GM18909 (cell line): ENCODE data around the gene MDM1.

ENCODE experiments used
- ATAC-seq: cut with Tn5 transposase; IDR thresholded peaks from one replicate; pipeline ENCODE4 v1.9.1; 2021; ENCODE audit warnings: mild to moderate bottlenecking; ENCODE audit not compliant: unreplicated experiment, poor library complexity

Gene MDM1

GRCh38 chr12:68356986-68357385 is 24.8 kb upstream of the MDM1 start:
- no peak for ATAC-seq

DNA sequence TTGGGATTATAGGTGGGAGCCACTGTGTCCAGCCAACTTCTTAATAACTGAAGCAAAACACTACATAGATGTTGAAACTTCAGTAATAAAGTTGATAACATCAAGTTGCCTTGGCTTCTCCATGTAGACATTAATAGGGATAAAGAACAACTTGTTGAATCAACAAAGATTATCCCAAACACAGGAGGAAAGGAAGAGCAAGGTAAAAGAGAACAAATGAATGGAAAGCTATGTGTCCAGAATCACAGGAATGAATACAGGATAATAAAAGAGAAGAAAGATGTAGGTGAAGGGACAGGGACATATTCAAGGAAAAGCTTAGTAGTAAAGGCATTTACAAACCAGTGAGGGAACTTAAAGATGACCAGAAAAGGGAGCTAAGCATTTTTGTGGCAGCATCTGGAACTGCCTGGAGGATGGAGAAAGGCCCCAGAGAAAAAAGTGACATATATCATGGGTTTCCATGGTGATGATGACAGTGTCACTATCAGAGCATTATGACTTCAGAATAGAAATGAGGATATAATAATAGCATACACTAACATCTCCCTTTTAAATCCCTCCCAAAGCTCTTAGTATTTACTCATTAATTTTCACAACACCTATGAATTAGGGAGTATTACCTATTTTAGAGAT is 24.0 kb upstream of the MDM1 start:
- no peak for ATAC-seq

DNA sequence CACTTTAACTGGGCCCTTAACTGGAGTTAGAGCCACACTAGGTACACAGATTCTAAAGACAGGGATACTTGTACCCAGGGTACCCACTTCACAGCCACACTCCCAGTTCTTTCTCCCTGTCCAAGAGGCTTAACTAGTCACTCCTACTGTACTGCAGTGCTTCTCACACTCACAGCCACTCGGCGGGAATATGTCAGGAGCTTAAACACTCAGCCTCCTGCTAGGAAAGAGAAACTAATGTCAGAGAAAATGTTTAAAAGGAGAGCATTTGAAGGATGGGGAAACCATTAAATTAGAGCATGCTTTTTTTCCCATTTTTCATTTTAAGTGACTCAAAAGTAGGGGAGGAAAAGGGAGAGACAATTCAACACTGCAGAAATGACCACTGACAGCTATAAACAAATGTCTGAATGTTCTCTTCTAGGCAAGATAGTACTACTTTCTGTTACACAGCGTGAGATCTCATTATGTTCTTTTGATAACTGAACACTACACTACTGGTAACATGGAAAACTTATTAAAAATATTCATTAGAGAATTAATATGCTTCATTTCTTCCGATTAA is 22.9 kb upstream of the MDM1 start:
- no peak for ATAC-seq

DNA sequence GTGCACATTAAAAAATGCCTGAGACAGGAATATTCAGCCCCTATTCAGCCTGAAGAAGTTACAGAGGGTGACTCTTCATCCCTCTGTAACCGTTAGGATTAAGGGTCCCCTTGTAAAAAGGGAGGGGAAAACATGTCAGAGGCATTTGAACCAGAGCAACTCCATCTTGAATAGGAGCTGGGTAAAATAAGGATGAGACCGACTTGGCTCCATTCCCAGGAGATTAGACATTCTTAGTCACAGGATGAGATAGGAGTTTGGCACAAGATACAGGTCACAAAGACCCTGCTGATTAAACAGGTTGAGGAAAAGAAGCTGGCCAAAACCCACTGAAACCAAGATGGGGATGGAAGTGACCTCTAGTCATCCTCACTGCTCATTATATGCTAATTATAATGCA is 19.9 kb upstream of the MDM1 start:
- no peak for ATAC-seq

DNA sequence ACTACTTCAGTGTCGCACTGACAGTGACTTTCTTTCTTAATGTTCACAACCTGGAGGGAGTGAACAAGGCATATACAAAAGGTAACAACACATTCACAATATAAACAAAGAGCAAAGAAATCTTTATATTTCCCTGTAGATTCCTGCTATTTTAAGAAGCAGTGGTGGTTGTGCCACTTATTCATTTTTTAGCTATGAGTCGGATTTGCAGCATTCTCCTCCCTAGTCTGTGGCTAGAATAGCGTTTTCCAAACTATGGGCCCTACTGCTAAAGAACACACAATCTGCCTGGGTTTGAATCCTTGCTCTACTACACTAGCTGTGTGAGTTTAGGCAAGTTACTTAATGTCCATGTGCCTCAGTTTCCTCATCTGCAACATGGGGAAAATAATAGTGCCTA is 18.6 kb upstream of the MDM1 start:
- ATAC-seq = no peak

GRCh38 chr12:68349921-68350606 is 17.9 kb upstream of the MDM1 start:
- ATAC-seq = no peak

DNA sequence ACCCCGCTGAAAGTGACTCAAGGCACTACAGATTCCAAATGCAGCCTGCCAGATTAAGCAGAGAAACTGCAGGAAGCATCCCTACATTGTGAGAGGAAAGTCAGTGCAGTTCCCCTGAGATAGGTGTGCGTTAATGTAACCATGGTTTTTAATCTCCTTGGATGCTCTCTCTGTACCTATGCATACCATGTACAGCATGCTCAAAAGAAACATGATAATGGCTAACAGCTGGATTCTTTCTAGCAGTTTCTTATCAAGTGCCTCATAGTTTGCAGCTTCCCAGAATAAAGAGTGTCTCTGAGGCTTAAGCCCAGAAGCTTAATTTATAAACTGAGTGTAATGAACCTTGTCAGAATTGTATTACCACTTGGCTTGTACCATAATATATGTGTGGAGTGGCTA is 17.1 kb upstream of the MDM1 start:
- ATAC-seq = no peak

DNA sequence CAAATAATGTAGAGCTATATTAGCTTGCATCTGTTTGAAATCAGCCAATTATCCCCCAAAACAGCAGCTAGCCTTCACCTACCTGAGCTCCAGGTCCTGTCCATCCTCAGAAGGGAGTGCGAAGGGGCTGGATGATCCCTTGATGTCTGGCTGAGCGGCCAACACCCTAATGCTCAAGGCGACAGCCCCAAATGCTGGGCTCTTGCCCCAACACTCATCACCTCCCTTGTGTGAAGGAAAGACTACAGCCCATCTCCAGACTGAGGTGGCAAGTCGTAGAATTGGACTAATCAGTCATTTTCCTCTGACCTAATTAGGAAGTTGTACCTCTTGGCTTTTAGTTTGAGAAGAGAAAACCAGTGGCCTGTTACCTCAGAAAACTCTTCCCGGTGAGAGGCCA is 16.3 kb upstream of the MDM1 start:
- ATAC-seq = no peak

- ATAC-seq = no peak
These were observed 13.6 kb upstream of the MDM1 start for GRCh38 chr12:68345763-68346162.

GRCh38 chr12:68344126-68344525 is 12.0 kb upstream of the MDM1 start:
- ATAC-seq = no peak

GRCh38 chr12:68342966-68343365 is 10.8 kb upstream of the MDM1 start:
- no peak for ATAC-seq

GRCh38 chr12:68341822-68342221 is 9.7 kb upstream of the MDM1 start:
- no peak for ATAC-seq

DNA sequence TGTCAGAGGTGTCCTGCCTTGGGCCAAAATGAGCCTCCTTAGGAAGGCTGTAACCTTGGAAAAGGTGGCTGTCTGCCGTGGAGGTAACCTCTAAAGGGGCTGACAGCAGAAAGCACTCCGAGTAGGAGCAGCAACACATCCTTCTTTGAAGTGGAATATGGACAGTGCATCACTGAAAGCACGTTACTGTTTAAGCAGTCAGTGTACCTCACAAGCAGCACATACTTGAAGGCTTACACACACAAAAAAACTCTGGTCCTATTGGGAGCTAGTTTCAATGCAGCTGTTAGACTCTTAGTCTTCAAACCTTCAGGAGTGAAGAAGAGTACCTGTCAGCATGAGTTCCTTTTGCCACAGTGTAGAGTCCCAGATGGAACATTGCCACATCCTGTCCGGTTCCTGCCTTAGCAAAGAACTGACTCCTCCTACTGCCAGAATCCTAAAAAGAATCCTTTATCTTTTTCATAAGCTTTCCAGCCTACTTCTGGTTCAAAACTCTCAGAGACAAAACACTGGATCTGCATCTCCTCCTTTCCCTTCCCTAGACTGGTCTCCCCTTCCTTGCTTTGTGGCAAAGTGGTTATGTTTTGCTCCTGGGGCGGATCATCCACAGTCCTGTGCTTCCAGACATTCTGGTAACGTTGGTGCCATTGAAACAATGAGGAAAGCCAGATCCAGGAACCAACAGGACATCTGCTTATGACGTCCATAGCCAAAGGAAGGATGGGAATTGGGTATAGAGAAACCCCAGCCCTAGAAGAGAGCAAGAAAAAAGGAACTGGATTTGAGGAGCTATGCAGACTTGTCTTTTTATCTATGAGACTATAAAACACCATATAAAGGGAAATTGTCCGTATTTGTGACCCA is 8.5 kb upstream of the MDM1 start:
- no peak for ATAC-seq

- ATAC-seq = no peak
These were observed 4.7 kb upstream of the MDM1 start for GRCh38 chr12:68336889-68337303.

DNA sequence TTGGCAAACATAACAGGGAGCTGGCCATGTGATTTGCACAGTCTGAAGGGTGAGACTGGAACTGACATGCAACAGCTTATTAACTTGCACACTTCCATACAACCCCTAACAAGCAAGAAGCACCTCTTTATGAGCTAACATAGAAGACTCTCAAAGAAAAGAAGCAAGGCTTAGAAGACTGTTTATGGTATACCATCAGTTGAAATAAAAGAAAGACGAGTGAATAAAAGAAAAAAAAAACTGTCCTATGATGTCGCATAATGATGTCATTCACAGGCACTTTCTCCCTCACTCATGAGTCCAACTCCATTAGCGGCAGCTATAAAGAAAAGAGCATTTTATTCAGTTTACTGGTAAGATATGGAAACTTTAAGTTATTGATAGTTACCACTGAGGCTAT is 3.3 kb upstream of the MDM1 start:
- no peak for ATAC-seq

GRCh38 chr12:68334132-68334531 is 2.0 kb upstream of the MDM1 start:
- ATAC-seq = no peak

DNA sequence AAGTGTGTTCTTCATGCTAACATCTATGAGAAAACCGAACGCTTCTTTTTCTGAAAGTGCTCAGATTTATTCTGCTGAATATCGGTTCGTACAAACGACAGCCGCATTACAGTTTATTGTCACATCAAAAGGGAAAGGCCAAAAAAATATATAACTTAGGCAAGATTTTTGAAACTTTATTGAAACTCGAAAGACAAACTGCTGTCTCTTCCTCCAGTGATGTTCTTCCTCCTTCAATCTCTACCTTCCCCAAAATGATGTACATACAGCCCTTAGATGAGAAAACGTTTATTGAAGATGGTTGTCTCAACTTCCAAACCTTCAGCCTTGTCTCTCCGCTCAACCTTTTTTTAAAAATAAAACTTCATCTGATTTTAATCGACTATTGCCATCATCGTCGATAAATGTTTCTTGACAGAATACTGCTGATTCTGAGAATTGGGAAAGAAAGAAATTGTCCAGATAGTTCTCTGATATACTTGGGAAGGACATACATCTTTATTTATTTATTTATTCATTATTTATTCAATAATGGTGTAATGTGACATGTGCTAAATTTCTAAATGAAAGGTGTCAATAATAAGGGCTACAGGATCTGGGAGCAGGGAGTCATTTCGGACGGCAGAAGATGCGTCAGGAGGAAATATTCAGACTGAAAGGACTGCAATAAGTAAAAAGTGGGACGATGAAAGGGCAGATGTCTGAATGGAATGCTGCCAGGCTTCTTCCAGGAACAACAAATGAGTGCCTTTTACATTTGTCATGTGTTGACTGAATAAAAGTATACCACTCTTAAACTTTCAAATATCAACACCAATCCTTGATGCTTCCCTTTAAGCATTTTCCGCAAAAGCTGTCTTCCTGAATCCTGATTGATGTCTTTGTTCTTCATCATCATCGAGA is 817 bp upstream of the MDM1 start:
- no peak for ATAC-seq

GRCh38 chr12:68331500-68331868 is 678 bp downstream of the MDM1 start:
- ATAC-seq = no peak

DNA sequence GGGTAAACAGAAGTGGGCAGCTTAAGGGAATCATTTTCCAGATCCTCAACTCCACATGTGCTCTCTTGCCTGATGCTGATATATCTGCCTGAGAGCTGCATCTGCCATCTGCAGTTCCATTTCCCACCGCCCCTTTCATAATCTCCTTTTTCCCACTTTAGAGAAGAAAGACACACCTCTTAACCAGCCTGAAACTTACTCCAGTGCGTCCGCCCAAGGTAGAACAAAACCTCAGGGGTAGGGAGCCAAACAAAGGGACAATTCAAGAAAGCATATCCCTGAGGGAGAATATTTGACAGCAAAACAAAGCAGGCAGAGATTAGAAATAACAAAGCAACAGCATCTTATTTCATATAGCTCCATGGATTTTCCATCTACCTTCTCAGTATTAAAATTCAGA is 4.3 kb downstream of the MDM1 start:
- no peak for ATAC-seq

GRCh38 chr12:68326716-68327115 is 5.4 kb downstream of the MDM1 start:
- no peak for ATAC-seq
